RKO (cell line): Measurements from ENCODE around the gene KCTD15.

ENCODE experiments used
- DNase-seq: peaks from one replicate; pipeline ENCODE4 v3.0.0-alpha.2; 2016; ENCODE audit warnings: low spot score

KCTD15 gene

DNA sequence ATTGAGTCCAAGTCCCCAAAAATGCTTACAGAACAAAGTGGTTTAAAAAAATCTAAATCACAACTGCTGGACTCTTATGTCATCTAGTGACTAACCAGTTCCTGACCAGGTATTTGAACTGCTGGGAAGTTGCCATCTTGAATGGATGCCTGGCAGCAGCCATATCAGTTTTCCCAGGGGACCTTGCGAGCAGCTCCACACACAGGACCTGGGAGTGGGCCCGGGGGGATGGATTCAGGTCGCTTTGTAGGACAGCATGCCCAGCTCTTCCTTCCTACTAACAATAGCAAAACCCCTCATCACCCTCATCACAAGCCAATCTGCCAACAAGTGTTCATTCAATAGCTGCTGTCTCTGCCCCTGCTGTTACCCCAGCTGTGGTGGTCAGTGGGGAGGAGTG lies 65.3 kb downstream of the KCTD15 start:
- no peak for DNase-seq

DNA sequence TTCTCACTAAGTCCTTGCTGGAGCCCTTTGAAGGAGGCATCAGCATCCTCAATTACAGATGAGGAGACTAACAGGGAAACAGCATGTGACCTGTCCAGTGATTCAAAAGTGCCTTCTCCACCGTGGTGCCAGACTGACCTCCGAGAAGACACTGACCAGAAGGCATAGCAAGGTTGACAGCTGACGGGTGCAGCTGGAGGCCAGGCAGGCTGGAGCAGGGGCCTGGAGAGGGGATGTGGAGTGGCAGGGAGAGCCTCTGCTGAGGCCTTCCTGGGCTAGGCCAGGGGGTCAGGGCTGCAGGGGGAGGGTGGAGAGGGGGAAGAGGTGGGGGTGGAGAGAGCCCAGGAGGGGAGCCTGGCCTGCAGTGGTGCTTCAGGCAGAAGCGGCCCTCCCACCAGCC lies 66.3 kb downstream of the KCTD15 start:
- DNase-seq, result no peak

DNA sequence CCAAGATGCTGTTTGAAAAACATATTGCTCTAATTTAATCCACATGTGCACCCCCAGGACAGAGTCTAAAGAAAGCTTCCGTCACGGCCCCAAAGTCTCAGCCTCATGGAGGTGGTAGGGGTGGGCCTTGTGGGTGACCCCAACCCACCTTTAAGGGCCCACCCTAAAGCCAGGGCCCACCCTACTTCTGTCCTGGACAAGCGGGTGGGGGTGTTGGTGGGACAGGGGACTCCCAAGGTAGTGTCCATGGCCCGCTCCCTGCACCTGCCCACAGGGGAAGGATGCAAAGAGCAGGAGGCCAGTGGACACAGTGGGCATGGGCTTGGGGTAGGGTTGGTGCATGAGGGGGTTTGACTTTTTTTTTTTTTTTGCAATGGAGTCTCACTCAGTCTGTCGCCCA lies 66.8 kb downstream of the KCTD15 start:
- no peak for DNase-seq

DNA sequence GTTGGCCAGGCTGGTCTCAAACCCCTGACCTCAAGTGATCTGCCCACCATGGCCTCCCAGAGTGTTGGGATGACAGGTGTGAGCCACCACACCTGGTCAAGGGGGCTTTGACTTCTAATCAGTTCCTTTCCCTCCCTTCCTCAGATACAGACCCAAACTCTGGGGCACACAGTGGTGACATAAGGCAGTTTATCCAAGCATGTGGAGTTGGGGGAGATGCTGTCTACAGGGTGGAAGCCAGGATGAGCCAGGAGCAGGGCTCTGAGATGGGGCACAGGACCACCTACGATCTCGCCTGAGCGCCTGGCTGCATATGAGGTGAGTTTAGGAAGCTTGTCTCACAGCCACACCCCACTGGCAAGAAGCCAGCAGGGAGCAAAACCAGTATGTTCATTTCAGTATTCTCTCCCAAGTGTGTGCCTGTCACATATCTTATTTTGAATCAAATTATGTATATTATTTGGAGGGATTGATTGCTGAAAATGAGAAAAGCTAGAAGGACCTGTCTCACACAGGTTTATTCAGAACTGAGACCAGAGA lies 67.7 kb downstream of the KCTD15 start:
- DNase-seq, result no peak

DNA sequence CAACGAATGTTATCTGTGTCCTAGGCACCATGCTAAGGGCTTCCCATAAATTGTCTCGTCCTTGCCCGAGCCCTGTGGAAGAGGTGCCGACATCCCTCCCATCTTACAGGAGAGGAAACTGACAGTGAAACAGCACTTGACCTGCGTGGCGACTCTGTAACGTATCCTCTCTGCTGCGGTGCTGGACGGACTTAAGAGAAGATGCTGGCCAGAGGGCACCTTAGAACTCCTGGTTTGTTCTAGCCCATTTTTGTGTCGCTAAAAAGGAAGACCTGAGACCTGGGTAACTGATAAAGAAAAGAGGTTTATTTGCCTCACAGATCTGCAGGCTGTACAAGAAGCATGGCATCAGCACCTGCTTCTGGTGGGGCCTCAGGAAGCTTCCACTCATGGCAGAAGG lies 68.6 kb downstream of the KCTD15 start:
- no peak for DNase-seq
